ENCODE results near the gene ANKS1B.

DNA sequence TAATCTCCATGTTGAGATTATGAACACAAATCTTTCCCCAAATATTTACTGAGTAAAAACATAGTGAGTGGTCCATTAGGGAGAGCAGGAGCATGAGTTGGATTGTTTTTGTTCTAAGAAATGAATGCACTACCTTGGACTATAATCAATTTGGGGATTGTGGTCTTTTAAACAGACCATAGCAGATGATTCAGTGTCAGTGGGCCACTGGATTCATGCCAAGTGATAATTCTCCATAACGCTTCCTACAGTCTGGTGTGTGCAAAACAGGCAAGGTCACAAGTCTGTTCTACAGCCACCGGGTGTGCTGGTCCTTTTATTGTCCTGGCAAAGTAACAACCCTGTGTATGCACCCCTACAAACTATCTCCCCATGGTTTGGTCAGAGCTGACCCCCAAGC is 1073.3 kb downstream of the ANKS1B start:
- TF ChIP-seq, protein P1, sequence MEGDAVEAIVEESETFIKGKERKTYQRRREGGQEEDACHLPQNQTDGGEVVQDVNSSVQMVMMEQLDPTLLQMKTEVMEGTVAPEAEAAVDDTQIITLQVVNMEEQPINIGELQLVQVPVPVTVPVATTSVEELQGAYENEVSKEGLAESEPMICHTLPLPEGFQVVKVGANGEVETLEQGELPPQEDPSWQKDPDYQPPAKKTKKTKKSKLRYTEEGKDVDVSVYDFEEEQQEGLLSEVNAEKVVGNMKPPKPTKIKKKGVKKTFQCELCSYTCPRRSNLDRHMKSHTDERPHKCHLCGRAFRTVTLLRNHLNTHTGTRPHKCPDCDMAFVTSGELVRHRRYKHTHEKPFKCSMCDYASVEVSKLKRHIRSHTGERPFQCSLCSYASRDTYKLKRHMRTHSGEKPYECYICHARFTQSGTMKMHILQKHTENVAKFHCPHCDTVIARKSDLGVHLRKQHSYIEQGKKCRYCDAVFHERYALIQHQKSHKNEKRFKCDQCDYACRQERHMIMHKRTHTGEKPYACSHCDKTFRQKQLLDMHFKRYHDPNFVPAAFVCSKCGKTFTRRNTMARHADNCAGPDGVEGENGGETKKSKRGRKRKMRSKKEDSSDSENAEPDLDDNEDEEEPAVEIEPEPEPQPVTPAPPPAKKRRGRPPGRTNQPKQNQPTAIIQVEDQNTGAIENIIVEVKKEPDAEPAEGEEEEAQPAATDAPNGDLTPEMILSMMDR (tag by site-specific recombination; IDR thresholded peaks at IDR 0.05) = no peak
- TF ChIP-seq GLI4 (tag by site-specific recombination; IDR thresholded peaks at IDR 0.05) (no peak), ZNF274 (IDR thresholded peaks at IDR 0.05; ENCODE audit: low read length) (no peak), ZNF274 (tag by site-specific recombination; IDR thresholded peaks at IDR 0.05; ENCODE audit: borderline replicate concordance) (no peak)
- TF ChIP-seq, protein P2, sequence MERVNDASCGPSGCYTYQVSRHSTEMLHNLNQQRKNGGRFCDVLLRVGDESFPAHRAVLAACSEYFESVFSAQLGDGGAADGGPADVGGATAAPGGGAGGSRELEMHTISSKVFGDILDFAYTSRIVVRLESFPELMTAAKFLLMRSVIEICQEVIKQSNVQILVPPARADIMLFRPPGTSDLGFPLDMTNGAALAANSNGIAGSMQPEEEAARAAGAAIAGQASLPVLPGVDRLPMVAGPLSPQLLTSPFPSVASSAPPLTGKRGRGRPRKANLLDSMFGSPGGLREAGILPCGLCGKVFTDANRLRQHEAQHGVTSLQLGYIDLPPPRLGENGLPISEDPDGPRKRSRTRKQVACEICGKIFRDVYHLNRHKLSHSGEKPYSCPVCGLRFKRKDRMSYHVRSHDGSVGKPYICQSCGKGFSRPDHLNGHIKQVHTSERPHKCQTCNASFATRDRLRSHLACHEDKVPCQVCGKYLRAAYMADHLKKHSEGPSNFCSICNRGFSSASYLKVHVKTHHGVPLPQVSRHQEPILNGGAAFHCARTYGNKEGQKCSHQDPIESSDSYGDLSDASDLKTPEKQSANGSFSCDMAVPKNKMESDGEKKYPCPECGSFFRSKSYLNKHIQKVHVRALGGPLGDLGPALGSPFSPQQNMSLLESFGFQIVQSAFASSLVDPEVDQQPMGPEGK (tag by site-specific recombination; IDR thresholded peaks at IDR 0.05) = no peak

Measured in HEK293 (cell line).